Heart left ventricle (tissue), 13 donors: ENCODE data around the gene STAC.

Experiments
- CTCF ChIP-seq, 12 donors: fragments of 200-600 bp; sonication (generic) in 4 of 12; IDR thresholded peaks; one replicate each; pipeline versions ENCODE4 v1.5.0 to v1.8.0; 2018 to 2022; ENCODE audit warnings: antibody characterized with exemption in 12 of 12, mild to moderate bottlenecking in 5 of 12
- POLR2A ChIP-seq, 2 donors: fragments of 450-650 bp; IDR thresholded peaks; one replicate each; pipeline ENCODE4 v1.6.1; 2017; ENCODE audit warnings: antibody characterized with exemption in 2 of 2, mild to moderate bottlenecking in 2 of 2, moderate library complexity in 2 of 2
- donor health status: ischemic (EF 13 %, LVEDD 7.1; RV severe dilation, severe dysfunction).
- donor health status: DM: no; HTN: yes; CAD: no.
- donor health status: DM: no; HTN: no; CAD: no.
- donor health status: ischemic (EF 25% LVEDD 6.9; RV normal size, moderate dysfunction).
- donor health status: ischemic (EF 25% LVEDD 5.7; RV mildly dilated, moderate dysfunction).
- donor health status: ischemic (EF 35%, LVEDD 5.7; RV mildly dilated, moderate dysfunction).
- donor health status: nonischemic (EF 11% LVEDD 7.7; RV severe dilation, severe dysfunction).
- donor health status: DM: yes; HTN: yes; CAD: no.
- donor health status: PGD.
- donor health status: ischemic (EF 29% LVEDD 5.4; RV normal size, mild dysfunction).
- donor health status: nonischemic (EF 23%, LVEDD 6.1; RV moderate dilation, normal function).

- no peak for TF ChIP-seq POLR2A (IDR thresholded peaks at IDR 0.05)
- TF ChIP-seq CTCF (IDR thresholded peaks at IDR 0.05), result no peak
Observed at GRCh38 chr3:36494461-36495109, 114.3 kb downstream of the STAC start.
